ENCODE measurements around the gene IDE. TPM values are rescaled to one million over a fixed set of nuclear protein-coding genes. Genes with fewer than 3 reads are reported as not detected.

The IDE gene
- total and polyA plus RNA-seq, 2 of the 13 experiments (the other 11 are each of a cell fraction or from before 2014, with no cell fraction given) = 16.1 to 52.1 TPM

DNA sequence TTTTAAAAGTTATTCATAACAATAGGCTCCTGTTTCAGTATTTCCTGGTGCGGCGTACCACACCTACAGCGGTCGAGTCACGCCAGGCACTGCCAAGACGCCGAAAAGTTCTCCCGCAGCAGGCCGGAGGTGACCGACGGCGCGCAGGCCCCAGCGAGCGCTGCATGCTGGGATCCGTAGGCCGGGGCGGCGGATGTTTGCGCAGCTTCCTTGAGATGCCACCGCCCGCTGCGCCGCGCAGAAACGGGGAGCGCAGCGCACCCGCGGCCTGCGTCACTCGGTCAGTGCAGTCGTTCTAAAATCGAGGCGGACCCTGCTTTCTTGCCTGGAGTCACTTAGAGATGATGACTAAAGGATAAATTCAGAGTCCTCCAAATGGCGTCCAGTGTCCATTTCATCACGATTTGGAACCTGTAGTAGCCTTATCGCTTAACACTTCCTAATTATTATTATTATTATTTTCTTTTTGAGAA lies 17.7 kb upstream of the IDE start (continued):
- TF ChIP-seq NFIC (IDR thresholded peaks at IDR 0.05; ENCODE audit: low read length) = no peak
- peak; percentile 63; the same call in 1 of the 2 replicates for TF ChIP-seq CREB1 (IDR thresholded peaks at IDR 0.05)
- TF ChIP-seq CREB1 (CRISPR knock-in tag; IDR thresholded peaks at IDR 0.05) = peak; percentile 74
- TF ChIP-seq NONO (IDR thresholded peaks at IDR 0.05) = no peak
- TF ChIP-seq NONO (CRISPR knock-in tag; conservative IDR thresholded peaks at IDR 0.05) = no peak; the same call in 1 of the 2 replicates
- 0 out of 2 replicates have a peak, but pooled peaks have one; percentile 46 for TF ChIP-seq AHR (CRISPR knock-in tag; IDR thresholded peaks at IDR 0.05)
- TF ChIP-seq, protein P1, sequence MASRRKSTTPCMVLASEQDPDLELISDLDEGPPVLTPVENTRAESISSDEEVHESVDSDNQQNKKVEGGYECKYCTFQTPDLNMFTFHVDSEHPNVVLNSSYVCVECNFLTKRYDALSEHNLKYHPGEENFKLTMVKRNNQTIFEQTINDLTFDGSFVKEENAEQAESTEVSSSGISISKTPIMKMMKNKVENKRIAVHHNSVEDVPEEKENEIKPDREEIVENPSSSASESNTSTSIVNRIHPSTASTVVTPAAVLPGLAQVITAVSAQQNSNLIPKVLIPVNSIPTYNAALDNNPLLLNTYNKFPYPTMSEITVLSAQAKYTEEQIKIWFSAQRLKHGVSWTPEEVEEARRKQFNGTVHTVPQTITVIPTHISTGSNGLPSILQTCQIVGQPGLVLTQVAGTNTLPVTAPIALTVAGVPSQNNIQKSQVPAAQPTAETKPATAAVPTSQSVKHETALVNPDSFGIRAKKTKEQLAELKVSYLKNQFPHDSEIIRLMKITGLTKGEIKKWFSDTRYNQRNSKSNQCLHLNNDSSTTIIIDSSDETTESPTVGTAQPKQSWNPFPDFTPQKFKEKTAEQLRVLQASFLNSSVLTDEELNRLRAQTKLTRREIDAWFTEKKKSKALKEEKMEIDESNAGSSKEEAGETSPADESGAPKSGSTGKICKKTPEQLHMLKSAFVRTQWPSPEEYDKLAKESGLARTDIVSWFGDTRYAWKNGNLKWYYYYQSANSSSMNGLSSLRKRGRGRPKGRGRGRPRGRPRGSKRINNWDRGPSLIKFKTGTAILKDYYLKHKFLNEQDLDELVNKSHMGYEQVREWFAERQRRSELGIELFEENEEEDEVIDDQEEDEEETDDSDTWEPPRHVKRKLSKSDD (CRISPR knock-in tag; IDR thresholded peaks at IDR 0.05; ENCODE audit: low read depth) = peak; percentile 87
- peak; percentile 95 for TF ChIP-seq HOXA3 (CRISPR knock-in tag; IDR thresholded peaks at IDR 0.05)
- TF ChIP-seq, protein P2, sequence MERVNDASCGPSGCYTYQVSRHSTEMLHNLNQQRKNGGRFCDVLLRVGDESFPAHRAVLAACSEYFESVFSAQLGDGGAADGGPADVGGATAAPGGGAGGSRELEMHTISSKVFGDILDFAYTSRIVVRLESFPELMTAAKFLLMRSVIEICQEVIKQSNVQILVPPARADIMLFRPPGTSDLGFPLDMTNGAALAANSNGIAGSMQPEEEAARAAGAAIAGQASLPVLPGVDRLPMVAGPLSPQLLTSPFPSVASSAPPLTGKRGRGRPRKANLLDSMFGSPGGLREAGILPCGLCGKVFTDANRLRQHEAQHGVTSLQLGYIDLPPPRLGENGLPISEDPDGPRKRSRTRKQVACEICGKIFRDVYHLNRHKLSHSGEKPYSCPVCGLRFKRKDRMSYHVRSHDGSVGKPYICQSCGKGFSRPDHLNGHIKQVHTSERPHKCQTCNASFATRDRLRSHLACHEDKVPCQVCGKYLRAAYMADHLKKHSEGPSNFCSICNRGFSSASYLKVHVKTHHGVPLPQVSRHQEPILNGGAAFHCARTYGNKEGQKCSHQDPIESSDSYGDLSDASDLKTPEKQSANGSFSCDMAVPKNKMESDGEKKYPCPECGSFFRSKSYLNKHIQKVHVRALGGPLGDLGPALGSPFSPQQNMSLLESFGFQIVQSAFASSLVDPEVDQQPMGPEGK (CRISPR knock-in tag; IDR thresholded peaks at IDR 0.05) = peak; percentile 57
- peak; percentile 80; the same call in 1 of the 2 replicates for TF ChIP-seq YEATS2 (CRISPR knock-in tag; IDR thresholded peaks at IDR 0.05; ENCODE audit: borderline replicate concordance)
- TF ChIP-seq ZNF432 (CRISPR knock-in tag; IDR thresholded peaks at IDR 0.05; ENCODE audit: borderline replicate concordance) = no peak
- no peak for TF ChIP-seq ZNF496 (CRISPR knock-in tag; IDR thresholded peaks at IDR 0.05; ENCODE audit: insufficient replicate concordance)
- peak; percentile 81; the same call in 1 of the 2 replicates for TF ChIP-seq ZNF572 (CRISPR knock-in tag; IDR thresholded peaks at IDR 0.05)
- TF ChIP-seq TIGD3 (CRISPR knock-in tag; IDR thresholded peaks at IDR 0.05; ENCODE audit: borderline replicate concordance) = peak; percentile 24; the same call in 1 of the 2 replicates
- TF ChIP-seq TEAD2 (CRISPR knock-in tag; IDR thresholded peaks at IDR 0.05) = no peak
- 0 out of 2 replicates have a peak, but pooled peaks have one; percentile 56 for TF ChIP-seq WIZ (CRISPR knock-in tag; IDR thresholded peaks at IDR 0.05)
- peak; percentile 60 for TF ChIP-seq ZNF547 (CRISPR knock-in tag; IDR thresholded peaks at IDR 0.05)
- no peak for TF ChIP-seq ZNF644 (CRISPR knock-in tag; IDR thresholded peaks at IDR 0.05; ENCODE audit: low read depth)
- 0 out of 2 replicates have a peak, but pooled peaks have one; percentile 40 for TF ChIP-seq ZIK1 (CRISPR knock-in tag; IDR thresholded peaks at IDR 0.05; ENCODE audit: borderline replicate concordance, low read depth)
- no peak for TF ChIP-seq MLXIP (CRISPR knock-in tag; IDR thresholded peaks at IDR 0.05; ENCODE audit: borderline replicate concordance)
- TF ChIP-seq ZNF775 (CRISPR knock-in tag; IDR thresholded peaks at IDR 0.05; ENCODE audit: borderline replicate concordance) = no peak
- TF ChIP-seq SALL2 (CRISPR knock-in tag; IDR thresholded peaks at IDR 0.05) = 0 out of 2 replicates have a peak, but pooled peaks have one; percentile 51
- TF ChIP-seq KDM6A (CRISPR knock-in tag; IDR thresholded peaks at IDR 0.05; ENCODE audit: low read depth) = no peak

Data from HepG2 (cell line).